ENCODE measurements around the gene CHRM2.
"Not testable (repeated sequence)": the region's sequence is repeated elsewhere in the genome, so short reads cannot be mapped to it uniquely, and the experiment has no call there.

CHRM2 gene

GRCh38 chr7:136868496-136869000 lies at the start of gene CHRM2:
TSS of gene CHRM2 (plus strand) at chr7:136868652. CDS start at chr7:137014866, 146,214 bp downstream.
- no peak for DNase-seq (ENCODE audit: low read depth, low spot score)

- not testable (repeated sequence) for DNase-seq (ENCODE audit: low read depth, low spot score)
Observed at GRCh38 chr7:136831398-136831797, 37.1 kb upstream of the CHRM2 start.

GRCh38 chr7:136845899-136846465 lies 22.5 kb upstream of the CHRM2 start:
- DNase-seq (ENCODE audit: low read depth, low spot score) = no peak

- no peak for DNase-seq (ENCODE audit: low read depth, low spot score)
Observed at GRCh38 chr7:136847858-136848257, 20.6 kb upstream of the CHRM2 start.

- DNase-seq (ENCODE audit: low read depth, low spot score) = no peak
Observed at GRCh38 chr7:136853654-136854053, 14.8 kb upstream of the CHRM2 start.

- no peak for DNase-seq (ENCODE audit: low read depth, low spot score)
Observed at GRCh38 chr7:136857573-136857972, 10.9 kb upstream of the CHRM2 start.

GRCh38 chr7:136859803-136860202 lies 8.6 kb upstream of the CHRM2 start:
- DNase-seq (ENCODE audit: low read depth, low spot score) = no peak

- no peak for DNase-seq (ENCODE audit: low read depth, low spot score)
Observed at GRCh38 chr7:136865236-136865635, 3.2 kb upstream of the CHRM2 start.

GRCh38 chr7:136865777-136866176 lies 2.7 kb upstream of the CHRM2 start:
- DNase-seq (ENCODE audit: low read depth, low spot score) = no peak

- DNase-seq (ENCODE audit: low read depth, low spot score) = no peak
Observed at GRCh38 chr7:136869001-136869961, 829 bp downstream of the CHRM2 start.

- no peak for DNase-seq (ENCODE audit: low read depth, low spot score)
Observed at GRCh38 chr7:136869991-136870865, 1.8 kb downstream of the CHRM2 start.

- DNase-seq (ENCODE audit: low read depth, low spot score) = no peak
Observed at GRCh38 chr7:136870866-136871487, 2.5 kb downstream of the CHRM2 start.

GRCh38 chr7:136874393-136875032 lies 6.1 kb downstream of the CHRM2 start:
- no peak for DNase-seq (ENCODE audit: low read depth, low spot score)

GRCh38 chr7:136877509-136877908 lies 9.1 kb downstream of the CHRM2 start:
- no peak for DNase-seq (ENCODE audit: low read depth, low spot score)

- DNase-seq (ENCODE audit: low read depth, low spot score) = no peak
Observed at GRCh38 chr7:136877990-136878389, 9.5 kb downstream of the CHRM2 start.

GRCh38 chr7:136878878-136879277 lies 10.4 kb downstream of the CHRM2 start:
- DNase-seq (ENCODE audit: low read depth, low spot score) = no peak

- DNase-seq (ENCODE audit: low read depth, low spot score) = no peak
Observed at GRCh38 chr7:136883046-136883445, 14.6 kb downstream of the CHRM2 start.

- DNase-seq (ENCODE audit: low read depth, low spot score) = no peak
Observed at GRCh38 chr7:136884492-136884891, 16.0 kb downstream of the CHRM2 start.

GRCh38 chr7:136887317-136887716 lies 18.9 kb downstream of the CHRM2 start:
- DNase-seq (ENCODE audit: low read depth, low spot score) = no peak

- DNase-seq (ENCODE audit: low read depth, low spot score) = no peak
Observed at GRCh38 chr7:136890399-136890798, 21.9 kb downstream of the CHRM2 start.

GRCh38 chr7:136891850-136892249 lies 23.4 kb downstream of the CHRM2 start:
- no peak for DNase-seq (ENCODE audit: low read depth, low spot score)

Measured in activated CD4-positive, CD25-positive, alpha-beta regulatory T cell treated with anti-CD3 and anti-CD28 coated beads, Interleukin-2, amount 50 U/mL, for 16 hours (primary cell).